Pons (tissue), 1 donor: ENCODE results near the gene TCF7L1.
"Not testable (repeated sequence)": the region's sequence is repeated elsewhere in the genome, so short reads cannot be mapped to it uniquely, and the experiment has no call there.

Experiments
- DNase-seq: peaks from one replicate; pipeline ENCODE4 v3.0.0-alpha.2; 2016; ENCODE audit warnings: low spot score

TCF7L1 gene

DNA sequence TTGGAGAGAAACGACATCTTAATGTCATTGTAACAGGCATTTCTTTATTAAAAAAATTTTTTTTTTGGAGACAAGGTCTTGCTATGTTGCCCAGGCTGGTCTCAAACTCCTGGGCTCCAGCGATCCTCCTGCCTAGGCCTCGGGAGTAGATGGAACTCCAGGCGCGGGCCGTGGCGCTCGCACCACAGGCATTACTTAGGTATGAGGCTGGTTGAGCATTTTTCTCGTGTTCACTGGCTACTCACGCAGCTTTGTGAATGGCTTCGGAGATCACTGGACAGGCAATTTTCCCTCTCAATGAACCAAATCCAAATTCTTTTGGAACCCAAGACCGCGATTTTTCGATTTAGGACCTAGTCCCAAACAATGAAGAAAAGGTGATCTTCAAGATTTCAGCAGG is 795 bp upstream of the TCF7L1 start:
- DNase-seq, result no peak

DNA sequence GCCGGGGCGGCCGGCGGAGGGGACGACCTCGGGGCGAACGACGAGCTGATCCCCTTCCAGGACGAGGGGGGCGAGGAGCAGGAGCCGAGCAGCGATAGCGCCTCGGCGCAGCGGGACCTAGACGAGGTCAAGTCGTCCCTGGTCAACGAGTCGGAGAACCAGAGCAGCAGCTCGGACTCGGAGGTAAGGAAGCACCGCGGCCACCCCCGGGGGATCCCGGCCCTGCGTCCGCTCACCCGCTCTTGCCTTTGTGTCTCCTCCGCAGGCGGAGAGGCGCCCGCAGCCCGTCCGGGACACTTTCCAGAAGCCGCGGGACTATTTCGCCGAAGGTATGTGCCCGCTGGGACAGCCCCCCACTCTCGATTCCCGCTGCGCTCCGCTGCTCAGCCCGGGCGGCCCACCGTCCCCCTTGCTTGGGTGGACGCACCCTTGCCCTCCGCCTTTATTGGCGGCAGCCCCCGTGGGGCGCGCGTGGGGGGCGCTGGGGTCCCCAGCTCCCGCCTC is 611 bp downstream of the TCF7L1 start:
- no peak for DNase-seq

DNA sequence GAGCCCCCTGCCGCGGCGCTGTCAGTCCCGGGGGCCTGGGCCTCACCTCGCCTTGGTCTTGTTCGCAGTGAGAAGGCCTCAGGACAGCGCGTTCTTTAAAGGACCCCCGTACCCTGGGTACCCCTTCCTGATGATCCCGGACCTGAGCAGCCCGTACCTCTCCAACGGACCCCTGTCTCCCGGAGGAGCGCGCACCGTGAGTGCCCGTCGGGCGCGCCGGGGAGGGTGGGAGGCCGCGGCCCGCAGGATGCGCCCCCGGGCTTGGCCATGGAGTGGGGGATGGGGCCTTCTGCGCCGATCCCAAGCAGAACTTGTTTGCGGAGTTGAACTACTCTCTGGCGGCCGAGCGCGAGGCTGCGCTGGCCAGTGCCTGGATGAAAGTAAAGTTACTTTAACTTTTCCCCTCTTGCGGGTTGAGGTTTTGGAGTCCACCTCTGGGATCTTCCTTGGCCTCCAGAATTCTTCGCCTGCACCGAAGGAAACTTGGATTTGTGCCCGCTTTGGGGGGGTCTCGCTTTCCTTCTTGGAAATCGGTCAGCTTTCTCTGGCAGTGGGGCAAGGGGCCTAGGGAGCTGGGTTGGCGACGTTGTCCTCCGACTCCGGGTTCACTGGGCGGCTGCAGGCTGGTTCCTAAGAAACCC is 1.2 kb downstream of the TCF7L1 start:
- DNase-seq, result no peak

DNA sequence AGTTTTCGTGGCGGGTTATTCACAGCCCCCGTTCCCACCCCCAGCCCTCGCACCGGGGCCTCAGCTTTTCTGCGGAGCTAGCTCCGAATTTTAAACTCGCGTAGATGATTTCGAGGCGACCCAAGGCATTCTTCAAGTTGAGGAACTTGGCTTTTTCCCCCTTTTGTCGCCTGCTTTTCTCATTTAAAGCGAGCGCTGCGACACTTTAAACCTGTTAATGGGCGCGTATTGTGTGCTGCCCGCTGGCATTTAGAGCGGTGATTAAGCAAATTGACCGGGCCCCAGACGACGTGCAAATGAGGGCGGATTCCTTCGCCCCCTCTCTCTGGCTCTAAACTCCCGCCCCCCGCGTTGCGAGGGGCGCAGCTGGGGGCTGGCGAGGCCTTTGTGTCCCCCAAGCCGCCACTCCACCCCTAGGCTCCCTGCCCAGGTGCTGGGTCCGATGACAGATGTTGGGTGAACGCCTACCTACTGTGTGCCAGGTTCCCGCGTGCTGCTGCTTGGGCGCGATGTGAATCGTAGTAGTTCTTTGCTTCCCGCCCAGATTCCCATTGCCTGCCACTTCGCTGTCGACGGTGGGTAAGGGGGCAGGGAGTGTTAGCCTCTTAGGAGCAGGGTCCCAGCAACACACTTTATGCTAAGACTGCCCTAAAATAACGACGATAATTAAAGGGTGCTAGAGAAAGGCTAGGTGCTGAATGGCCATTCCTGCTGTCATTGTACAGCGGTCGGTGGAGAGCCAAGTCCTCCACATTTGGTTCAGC is 1.9 kb downstream of the TCF7L1 start:
- no peak for DNase-seq

DNA sequence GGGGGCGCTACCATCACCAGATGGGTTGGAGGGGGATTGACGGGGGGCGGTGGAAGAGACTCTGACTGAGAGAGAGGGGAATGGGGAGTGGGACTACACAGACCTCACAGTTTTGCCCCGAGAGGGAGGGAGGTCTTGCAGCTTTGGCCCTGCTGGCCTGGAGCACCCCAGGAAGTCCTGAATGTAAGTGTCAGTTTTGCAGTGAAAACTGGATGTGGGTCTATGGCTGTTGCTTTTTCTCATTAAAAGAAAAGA is 2.4 kb downstream of the TCF7L1 start:
- no peak for DNase-seq

DNA sequence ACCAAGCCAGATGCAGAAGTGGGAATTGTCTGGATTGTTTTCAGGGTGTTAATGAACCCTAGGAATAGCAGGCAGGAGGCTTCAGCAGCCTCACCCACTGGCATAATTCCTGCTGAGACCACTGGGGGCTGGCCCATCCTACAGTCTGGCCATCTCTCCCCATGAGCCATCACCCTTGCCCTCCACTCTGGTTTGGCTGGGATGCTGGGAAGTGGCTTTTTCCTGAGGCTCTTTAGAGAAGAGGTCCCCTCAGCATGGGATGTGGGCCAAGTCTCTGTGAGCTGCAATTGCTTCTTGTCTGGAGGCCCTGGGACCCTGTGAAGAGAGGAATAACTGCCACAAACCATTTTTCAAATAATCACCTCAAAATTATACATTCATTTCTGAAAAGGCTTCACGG is 4.0 kb downstream of the TCF7L1 start:
- DNase-seq, result no peak

DNA sequence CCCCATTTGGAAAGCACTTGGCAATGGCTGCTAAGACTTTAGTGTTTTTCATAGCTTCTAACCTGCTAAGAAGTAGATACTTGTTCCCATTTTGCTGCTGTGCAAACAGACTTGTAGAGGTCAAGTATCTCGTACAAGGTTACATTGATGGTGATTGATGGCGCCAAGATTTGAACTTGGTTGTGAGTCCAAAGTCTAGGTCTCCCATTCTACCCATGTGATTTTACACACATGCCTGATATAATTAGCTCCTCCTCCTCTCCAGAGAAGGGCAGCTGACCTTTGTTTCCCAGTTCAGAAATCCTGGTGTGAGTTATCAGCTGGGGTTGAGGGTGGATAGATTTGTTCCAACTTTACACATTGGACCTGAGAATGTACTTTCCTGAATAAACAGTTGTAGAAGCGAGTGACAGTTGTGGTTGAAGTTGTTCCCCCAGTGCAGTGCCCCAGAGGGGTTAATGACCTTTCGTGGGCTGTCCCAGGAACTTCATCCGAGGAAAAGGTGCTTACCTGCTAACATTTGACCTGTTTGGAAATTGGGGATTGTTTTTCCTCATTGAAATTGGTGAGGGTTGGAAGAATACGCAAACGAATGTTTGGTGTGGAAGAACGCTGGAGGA is 10.4 kb downstream of the TCF7L1 start:
- no peak for DNase-seq

DNA sequence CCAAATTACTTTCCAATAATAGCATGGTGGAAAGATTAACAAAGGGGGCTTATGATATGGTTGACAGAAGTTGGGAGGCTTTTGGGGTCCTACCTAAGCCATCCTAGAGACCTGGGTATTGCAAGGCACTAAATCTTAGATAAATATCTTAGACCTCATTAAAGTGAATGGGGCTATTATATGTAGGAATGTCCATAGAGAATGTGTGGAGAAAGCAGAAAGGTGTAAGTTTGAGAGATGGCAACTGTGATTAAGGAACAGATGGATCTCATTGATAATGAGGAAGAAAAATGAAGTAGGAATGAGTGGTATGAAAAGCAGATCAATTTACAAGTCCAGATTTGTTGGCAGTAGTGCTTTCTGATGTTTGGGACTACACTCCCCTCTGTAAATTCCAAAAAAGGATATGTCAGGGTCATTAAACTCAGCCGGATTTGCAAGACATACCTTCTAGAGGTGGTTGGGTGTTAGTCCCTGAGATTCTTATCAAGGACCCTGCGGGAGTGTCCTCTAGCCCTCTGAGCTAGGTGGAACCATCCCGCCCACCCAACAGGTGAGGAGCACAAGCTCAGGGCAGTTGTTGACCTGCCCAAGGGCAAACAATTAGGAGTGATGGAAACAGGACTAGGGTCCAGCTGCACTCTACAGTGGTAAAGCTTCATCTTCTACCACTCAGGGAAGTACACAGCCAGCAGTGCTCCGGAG is 12.1 kb downstream of the TCF7L1 start:
- DNase-seq, result no peak

DNA sequence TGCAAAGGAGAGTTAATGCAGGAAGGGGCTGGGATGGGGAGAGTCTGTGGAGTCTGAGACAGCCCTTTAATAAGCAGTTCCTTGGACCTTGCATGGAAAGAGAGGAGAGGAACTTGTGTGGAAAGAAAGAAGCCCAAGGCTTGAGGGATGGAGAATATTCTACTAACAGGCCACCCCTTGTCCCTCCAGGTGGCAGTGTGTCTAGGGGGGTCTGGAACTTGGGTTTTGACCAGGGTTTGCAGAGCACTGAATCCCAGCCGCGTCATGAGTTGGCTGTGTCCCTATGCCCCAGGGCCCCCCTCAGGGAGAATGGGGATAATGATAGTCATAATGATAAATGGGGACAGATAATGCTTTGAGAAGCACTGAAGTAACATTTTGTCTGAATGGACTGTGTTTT is 15.0 kb downstream of the TCF7L1 start:
- DNase-seq, result no peak

DNA sequence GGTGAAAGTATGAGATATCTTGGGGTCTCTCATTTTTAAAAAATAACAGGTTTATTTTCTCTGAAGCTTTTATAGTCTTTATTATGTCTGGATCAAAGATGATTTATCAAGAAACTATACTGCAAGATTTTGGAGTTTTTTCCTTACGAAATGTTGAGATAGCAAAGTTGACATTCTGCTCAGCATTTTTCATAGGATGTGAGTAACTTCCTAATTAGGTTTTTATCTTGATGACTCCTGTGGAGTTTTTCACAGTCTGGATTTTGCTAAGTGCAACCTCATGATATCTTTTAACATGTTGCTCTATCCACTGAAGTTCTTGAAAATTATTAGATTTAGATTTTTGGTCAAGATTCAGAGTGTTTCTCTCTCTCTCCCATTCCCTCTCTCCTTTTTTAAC is 17.8 kb downstream of the TCF7L1 start:
- DNase-seq, result no peak

DNA sequence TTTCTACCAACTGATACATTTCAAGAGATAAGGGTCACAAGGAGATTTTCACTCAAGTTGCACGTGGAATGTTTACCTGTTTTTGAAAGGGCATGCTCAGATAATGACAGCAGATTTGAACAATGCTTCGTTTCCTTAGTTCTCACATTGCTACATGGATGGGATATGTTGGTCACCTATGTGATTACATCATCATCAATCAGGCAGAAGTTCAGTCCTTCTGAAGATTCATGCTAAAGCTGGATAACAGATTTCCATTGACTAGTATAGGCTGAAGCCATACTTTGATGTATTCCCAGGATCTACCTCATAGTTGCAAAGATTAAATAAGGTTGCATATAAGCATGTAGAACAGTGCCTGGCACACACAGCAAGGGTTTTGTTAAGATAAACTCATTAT is 19.7 kb downstream of the TCF7L1 start:
- no peak for DNase-seq

DNA sequence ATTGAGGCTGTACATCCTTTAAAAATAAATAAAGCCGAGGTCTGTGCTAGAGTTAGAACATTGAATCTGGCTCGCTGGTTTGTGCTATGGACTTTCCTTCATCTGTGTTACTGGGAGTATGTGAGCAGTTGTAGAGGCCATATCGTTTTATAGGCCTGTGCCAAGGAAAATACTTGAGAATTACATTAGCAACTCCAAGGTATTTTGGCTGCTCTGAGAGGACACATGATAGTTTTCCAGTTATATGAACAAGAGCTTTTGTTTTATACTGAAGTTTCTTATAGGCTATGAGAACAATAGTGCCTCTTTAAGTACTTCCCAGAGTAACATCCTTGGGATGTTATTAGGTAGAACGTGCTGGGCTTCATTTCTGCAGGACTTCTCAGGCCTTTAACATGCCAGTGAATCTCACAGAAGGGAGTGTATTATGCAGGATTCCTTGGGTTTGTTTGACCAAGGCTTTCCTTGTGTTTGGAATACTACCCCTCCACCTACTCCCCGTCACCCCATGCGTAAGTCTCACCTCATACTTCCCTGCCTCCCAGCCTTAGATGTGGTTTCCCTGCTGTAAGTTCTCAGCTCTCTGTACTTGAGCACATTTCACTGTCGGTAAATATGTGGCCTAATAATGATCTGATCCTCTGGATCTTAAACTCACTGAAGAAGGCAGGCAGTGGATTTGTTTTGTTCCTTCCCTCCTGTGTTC is 21.0 kb downstream of the TCF7L1 start:
- DNase-seq, result no peak

DNA sequence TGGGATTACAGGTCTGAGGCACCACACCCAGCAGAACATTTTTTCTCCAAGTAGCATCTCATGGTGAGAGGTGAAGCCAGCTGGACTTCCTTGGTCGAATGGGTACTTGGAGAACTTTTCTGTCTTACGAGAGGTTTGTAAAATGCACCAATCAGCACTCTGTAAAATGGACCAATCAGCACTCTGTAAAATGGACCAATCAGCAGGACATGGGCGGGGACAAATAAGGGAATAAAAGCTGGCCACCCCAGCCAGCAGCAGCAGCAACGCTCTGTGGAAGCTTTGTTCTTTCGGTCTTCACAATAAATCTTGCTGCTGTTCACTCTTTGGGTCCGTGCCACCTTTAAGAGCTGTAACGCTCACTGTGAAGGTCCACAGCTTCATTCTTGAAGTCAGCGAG is 21.9 kb downstream of the TCF7L1 start:
- DNase-seq, result not testable (repeated sequence)

DNA sequence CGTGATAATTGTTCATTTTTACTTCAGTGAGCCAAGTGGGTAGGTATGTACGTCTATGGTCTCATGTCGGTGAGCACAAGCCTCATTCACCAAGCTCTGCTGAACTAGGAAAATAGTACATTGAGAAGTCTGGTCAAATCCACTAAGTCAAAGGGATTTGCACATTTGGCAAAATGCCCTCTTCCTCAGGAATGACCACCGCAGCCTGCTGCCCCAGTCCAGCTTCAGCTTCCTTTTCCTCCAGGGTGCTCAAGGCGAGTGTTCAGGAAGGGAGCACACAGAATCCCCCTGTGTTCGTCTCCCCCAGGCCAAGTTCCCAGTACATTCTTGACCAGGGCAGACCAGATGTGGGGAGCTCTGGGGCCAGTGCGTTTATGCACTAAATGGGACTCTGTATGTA is 23.0 kb downstream of the TCF7L1 start:
- no peak for DNase-seq

DNA sequence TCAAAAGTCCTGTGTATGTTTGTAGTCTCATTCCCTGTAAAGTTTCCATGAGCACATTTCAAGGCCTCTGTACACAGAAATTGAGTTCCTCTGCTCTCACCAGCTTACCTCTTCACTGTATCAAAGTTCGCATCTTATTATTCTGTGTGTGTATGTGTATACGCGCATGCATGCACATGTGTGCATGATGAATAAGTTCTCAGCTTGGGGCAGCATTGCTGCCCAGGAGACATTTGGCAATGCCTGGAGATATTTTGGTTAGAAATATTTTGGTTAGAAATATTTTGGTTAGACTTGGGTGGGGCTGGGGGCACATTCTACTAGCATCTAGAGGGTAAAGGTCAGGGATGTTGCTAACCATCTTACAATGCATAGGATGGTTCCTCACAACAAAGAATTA is 23.4 kb downstream of the TCF7L1 start:
- DNase-seq, result no peak

DNA sequence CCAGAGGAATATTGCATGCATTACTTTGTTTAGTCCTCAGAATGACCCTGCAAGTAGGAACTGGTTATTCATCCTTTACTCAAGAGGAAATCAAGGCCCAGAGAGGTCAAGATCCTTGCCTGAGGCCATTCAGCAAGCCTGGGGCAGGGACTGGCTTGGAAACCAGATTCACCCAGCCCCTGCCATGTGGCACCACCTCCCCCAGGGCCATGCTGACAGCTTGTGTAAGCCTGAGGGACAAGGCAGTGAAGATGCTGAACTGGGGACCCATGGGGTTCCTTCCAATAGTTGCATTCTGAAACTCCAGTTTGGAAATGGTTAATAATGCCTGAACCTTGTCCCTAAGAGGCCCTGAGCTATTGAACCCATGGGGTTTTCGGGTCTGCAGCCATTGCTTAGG is 24.2 kb downstream of the TCF7L1 start:
- no peak for DNase-seq

DNA sequence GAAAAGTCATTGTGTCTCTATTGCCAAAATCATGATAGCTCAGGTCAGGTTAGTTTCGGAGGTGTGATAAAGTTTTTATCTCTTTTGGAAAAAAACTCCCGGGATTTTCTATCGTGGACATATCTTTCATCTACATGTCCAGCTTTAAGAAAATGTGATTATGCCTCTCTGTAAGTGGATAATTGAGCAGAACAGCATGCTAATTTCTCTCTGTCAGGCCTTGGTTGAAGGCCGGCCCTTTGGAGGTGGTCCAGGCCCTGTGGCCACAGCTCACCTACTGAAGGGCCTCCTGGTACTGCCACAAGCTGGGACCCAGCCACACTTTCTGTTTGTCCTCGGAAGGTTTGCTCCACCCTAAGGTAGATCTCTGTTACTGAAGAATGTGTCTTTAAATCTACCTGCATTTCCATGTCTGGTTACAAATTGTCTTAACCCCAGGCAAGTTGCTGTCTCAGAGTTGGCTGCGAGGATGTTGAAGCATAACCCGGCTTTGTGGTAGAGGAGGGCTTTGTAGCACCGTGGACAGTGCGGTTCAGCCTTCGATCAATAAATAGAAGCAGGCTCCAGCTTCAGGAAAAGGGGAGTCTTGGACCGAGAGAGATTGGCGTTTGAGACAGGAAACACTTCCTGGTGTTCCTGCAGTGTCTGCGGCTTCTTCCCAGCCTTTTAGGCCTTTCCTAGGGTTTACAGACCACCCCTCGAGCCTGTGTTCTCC is 25.5 kb downstream of the TCF7L1 start:
- DNase-seq, result no peak

DNA sequence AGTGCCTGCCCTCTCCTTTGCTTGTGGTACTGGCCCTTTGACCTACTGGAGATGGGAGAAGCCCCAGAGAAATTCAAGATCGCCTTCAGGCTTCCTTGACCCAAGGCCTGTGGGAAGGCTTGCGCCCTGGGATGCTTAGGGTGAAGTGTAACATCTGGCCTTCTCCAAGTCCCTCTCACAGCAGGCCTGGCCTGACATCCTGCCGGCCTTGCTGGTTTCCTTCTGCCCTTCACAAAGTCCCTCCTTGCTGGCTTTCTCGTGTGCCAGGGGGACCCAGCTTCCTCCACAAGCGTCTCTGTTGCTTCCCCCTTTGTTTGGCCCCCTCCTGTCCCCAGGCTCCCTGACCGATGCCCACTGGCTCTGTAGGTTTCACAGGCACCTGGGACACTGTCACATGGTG is 26.4 kb downstream of the TCF7L1 start:
- no peak for DNase-seq

DNA sequence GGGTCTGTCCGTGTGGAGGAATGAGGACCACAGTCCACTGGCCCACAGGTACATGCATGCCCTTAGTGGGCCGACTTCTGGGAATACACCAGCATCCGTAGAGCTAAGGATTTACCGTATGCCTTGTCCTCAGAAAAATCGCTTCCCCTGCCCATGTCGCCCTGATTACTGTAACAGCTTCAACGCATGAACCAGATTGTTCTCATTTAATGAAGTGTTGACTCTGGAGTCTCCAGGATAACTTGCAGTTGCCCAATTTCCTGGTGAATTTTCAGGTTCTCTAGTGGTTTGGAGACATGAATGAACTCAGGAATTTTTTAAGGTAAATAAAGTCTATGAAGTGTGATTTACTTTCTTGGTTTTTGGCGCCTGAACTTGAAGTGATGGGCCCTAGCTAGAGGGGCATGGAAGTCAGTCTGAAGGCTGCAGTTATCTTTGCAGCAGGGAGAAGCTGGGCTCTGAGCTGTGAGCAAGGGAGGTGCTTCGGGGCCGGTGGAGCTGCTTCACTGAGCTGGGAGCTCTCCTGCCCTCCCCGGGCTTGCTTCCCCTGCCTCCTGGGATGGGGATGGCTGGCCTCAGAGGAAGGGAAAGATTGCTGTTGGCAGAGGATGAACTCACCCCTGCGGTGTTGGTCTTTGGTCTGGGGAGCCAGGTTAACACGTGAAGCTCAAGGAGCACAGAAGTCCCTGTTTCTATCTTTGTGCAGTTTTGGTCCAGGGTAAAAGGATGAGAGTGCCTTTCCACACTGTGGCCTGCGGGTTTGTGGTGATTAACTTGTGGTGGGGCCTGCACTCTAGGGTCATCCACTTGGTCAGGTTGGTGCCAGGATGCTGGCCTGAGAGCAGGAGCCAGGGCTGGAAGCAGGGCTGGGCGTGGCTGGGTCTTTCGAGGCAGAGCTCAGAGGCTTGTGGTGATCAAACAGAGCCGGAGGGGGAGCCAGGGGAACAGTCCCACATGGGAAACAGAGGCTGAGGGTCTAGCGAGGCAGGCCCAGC is 28.1 kb downstream of the TCF7L1 start:
- DNase-seq, result no peak

DNA sequence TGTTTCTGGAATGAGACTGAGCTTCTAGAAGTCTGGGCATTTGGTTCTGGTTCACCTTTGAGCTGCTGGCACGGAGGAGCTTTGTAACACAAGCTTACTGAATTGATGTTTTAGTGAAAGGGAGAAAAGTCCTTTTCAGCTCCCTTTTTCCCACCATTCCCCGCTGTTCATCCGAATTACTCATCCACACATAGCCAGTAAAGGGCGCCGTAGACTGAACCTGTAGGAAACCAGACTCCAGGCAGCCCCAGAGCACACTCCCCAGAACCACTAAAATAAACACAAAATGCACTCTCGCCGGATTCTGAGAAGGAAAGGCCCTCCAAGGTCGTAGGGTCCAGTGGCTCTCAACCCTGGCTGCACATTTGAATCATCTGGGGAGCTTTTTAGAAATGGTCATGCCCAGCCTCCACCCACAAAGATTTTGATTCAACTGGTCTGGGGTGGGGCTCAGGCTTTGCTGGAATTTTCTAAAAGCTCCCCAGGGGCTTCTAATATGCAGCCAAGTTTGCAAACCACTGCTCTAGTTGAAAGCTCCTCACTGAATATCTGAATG is 29.6 kb downstream of the TCF7L1 start:
- no peak for DNase-seq
